ENCODE results near the gene MCC.

MCC gene

GRCh38 chr5:113227798-113228197 lies 260.5 kb downstream of the MCC start:
- TF ChIP-seq POLR2AphosphoS5 (IDR thresholded peaks at IDR 0.05; ENCODE audit: low read depth), result no peak
- no peaks in the 10 kb centered on the region for H3K27me3 ChIP-seq (ENCODE audit: insufficient read depth, poor library complexity, severe bottlenecking)
- H3K27ac ChIP-seq (replicated peaks), result no peak overlapping the region
- DNase-seq (ENCODE audit: low read depth in 1 of 2, low spot score in 1 of 2), result no peak
- no peak overlapping the region for H3K4me3 ChIP-seq (replicated peaks; ENCODE audit: insufficient read depth, low read length)

- H3K4me3 ChIP-seq (replicated peaks; ENCODE audit: insufficient read depth, low read length), result no peak overlapping the region
- H3K27me3 ChIP-seq (ENCODE audit: insufficient read depth, poor library complexity, severe bottlenecking), result no peaks in the 10 kb centered on the region
- no peak overlapping the region for H3K27ac ChIP-seq (replicated peaks)
- TF ChIP-seq REST (IDR thresholded peaks at IDR 0.05; ENCODE audit: insufficient replicate concordance, low read depth) (no peak), GABPA (IDR thresholded peaks at IDR 0.05; ENCODE audit: low read depth) (no peak), POLR2AphosphoS5 (IDR thresholded peaks at IDR 0.05; ENCODE audit: low read depth) (no peak)
- DNase-seq (ENCODE audit: low read depth in 1 of 2, low spot score in 1 of 2), result no peak
Measured at GRCh38 chr5:113226116-113226736, 262.0 kb downstream of the MCC start.

- no peak for TF ChIP-seq SPI1 (IDR thresholded peaks at IDR 0.05; ENCODE audit: borderline replicate concordance, low read depth)
- no peaks in the 10 kb centered on the region for H3K27me3 ChIP-seq (ENCODE audit: insufficient read depth, poor library complexity, severe bottlenecking)
- H3K27ac ChIP-seq (replicated peaks), result no peak overlapping the region
- H3K4me3 ChIP-seq (replicated peaks; ENCODE audit: insufficient read depth, low read length), result no peak overlapping the region
- DNase-seq (ENCODE audit: low read depth in 1 of 2, low spot score in 1 of 2), result no peak
Measured at GRCh38 chr5:113225259-113225658, 263.0 kb downstream of the MCC start.

GRCh38 chr5:113224605-113225065 lies 263.6 kb downstream of the MCC start:
- H3K27ac ChIP-seq (replicated peaks), result no peak overlapping the region
- TF ChIP-seq CTCF (IDR thresholded peaks at IDR 0.05; ENCODE audit: insufficient read depth, low read length) (no peak), REST (IDR thresholded peaks at IDR 0.05; ENCODE audit: insufficient replicate concordance, low read depth) (no peak), SPI1 (IDR thresholded peaks at IDR 0.05; ENCODE audit: borderline replicate concordance, low read depth) (no peak), GABPA (IDR thresholded peaks at IDR 0.05; ENCODE audit: low read depth) (no peak), POLR2AphosphoS5 (IDR thresholded peaks at IDR 0.05; ENCODE audit: low read depth) (no peak)
- H3K27me3 ChIP-seq (ENCODE audit: insufficient read depth, poor library complexity, severe bottlenecking), result no peaks in the 10 kb centered on the region
- DNase-seq (ENCODE audit: low read depth in 1 of 2, low spot score in 1 of 2), result no peak
- no peak overlapping the region for H3K4me3 ChIP-seq (replicated peaks; ENCODE audit: insufficient read depth, low read length)

GRCh38 chr5:113223831-113224604 lies 264.2 kb downstream of the MCC start:
- no peak for DNase-seq (ENCODE audit: low read depth in 1 of 2, low spot score in 1 of 2)
- Histone ChIP-seq H3K4me3 (replicated peaks; ENCODE audit: insufficient read depth, low read length) (no peak overlapping the region), H3K27me3 (ENCODE audit: insufficient read depth, poor library complexity, severe bottlenecking) (no peaks in the 10 kb centered on the region), H3K27ac (replicated peaks) (no peak overlapping the region)
- TF ChIP-seq GABPA (IDR thresholded peaks at IDR 0.05; ENCODE audit: low read depth) (no peak), POLR2AphosphoS5 (IDR thresholded peaks at IDR 0.05; ENCODE audit: low read depth) (no peak), REST (IDR thresholded peaks at IDR 0.05; ENCODE audit: insufficient replicate concordance, low read depth) (no peak), SPI1 (IDR thresholded peaks at IDR 0.05; ENCODE audit: borderline replicate concordance, low read depth) (no peak), CTCF (IDR thresholded peaks at IDR 0.05; ENCODE audit: insufficient read depth, low read length) (no peak)
